Suprapubic skin (tissue), 4 donors: Measurements from ENCODE around the gene PEX19.

Source experiments
- EP300 ChIP-seq: sonication (generic); formaldehyde crosslinking; IDR thresholded peaks from one replicate; pipeline ENCODE4 v1.6.1; 2017; ENCODE audit warnings: antibody characterized with exemption
- POLR2A ChIP-seq, 2 donors: fragments of 450-650 bp; IDR thresholded peaks; one replicate each; pipeline ENCODE4 v1.6.1; 2017; ENCODE audit warnings: antibody characterized with exemption in 2 of 2, mild to moderate bottlenecking in 2 of 2, moderate library complexity in 2 of 2
- POLR2AphosphoS5 ChIP-seq, 3 donors: sonication (generic); formaldehyde crosslinking; IDR thresholded peaks; one replicate each; pipeline ENCODE4 v1.6.1; 2017; ENCODE audit warnings: antibody characterized with exemption in 3 of 3
- TF ChIP-seq, protein P1 (sequence below), 2 donors: fragments of 200-600 bp in 1 of 2; fragments of 450-650 bp in 1 of 2; sonication (generic) in 1 of 2; IDR thresholded peaks; one replicate each; pipeline ENCODE4 v1.5.1; 2016 to 2019; ENCODE audit warnings: antibody characterized with exemption in 2 of 2, mild to moderate bottlenecking in 1 of 2, moderate library complexity in 1 of 2

DNA sequence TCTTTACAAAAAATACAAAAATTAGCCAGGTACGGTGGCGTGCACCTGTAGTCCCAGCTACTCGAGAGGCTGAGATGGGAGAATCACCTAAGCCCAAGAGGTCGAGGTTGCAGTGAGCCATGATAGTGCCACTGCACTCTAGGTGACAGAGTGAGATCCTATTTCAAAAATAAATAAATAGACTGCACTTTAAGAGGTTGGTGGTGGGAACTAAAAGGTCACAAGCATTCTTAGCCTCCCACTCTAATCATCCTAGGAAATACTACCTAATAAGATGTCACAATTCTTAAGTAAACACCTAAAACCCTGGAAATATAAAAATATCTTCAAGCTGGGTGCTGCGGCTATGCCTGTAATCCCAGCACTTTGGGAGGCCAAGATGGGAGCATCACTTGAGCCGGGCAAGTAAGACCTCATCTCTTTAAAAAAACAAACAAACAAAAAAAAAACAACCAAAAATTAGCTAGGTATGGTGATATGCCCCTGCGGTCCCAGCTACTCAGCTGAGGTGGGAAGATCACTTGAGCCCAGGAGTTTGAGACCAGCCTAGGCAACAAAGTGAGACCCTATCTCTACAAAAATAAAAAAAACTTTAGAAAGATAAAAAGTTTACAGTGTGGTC is 26.6 kb downstream of the PEX19 start:
- TF ChIP-seq, protein P1, sequence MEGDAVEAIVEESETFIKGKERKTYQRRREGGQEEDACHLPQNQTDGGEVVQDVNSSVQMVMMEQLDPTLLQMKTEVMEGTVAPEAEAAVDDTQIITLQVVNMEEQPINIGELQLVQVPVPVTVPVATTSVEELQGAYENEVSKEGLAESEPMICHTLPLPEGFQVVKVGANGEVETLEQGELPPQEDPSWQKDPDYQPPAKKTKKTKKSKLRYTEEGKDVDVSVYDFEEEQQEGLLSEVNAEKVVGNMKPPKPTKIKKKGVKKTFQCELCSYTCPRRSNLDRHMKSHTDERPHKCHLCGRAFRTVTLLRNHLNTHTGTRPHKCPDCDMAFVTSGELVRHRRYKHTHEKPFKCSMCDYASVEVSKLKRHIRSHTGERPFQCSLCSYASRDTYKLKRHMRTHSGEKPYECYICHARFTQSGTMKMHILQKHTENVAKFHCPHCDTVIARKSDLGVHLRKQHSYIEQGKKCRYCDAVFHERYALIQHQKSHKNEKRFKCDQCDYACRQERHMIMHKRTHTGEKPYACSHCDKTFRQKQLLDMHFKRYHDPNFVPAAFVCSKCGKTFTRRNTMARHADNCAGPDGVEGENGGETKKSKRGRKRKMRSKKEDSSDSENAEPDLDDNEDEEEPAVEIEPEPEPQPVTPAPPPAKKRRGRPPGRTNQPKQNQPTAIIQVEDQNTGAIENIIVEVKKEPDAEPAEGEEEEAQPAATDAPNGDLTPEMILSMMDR (IDR thresholded peaks at IDR 0.05): no peak
- TF ChIP-seq POLR2AphosphoS5 (IDR thresholded peaks at IDR 0.05) (no peak), POLR2A (IDR thresholded peaks at IDR 0.05) (no peak), EP300 (no peak)
